HEK293 (cell line): ENCODE results near the gene SYNPO2.

Experiments used
- ATF2 ChIP-seq: fragments of 450-650 bp; formaldehyde crosslinking; IDR thresholded peaks from 2 replicates; pipeline ENCODE4 v1.5.1; 2016; ENCODE audit warnings: missing biosample characterization, missing genetic modification characterization, low read depth
- CTCF ChIP-seq: fragments of 450-650 bp; formaldehyde crosslinking; IDR thresholded peaks from 2 replicates; pipeline ENCODE4 v1.5.1; 2016; ENCODE audit warnings: missing biosample characterization, missing genetic modification characterization
- MEIS1 ChIP-seq: sonication (generic); formaldehyde crosslinking; IDR thresholded peaks from 2 replicates; pipeline ENCODE4 v1.8.1; 2022; ENCODE audit warnings: missing genetic modification reagents, mild to moderate bottlenecking, borderline replicate concordance
- PRDM4 ChIP-seq: fragments of 450-650 bp; formaldehyde crosslinking; IDR thresholded peaks from 2 replicates; pipeline ENCODE4 v1.5.1; 2017; ENCODE audit warnings: missing biosample characterization, missing genetic modification characterization
- TRIM28 ChIP-seq: IDR thresholded peaks from 2 replicates; pipeline ENCODE4 v1.6.1; 2011; ENCODE audit warnings: low read length, control low read depth, borderline replicate concordance
- ZBTB20 ChIP-seq: fragments of 450-650 bp; formaldehyde crosslinking; IDR thresholded peaks from 2 replicates; pipeline ENCODE4 v1.5.1; 2016; ENCODE audit warnings: missing biosample characterization, missing genetic modification characterization
- ZBTB8A ChIP-seq: fragments of 450-650 bp; formaldehyde crosslinking; IDR thresholded peaks from 2 replicates; pipeline ENCODE4 v1.5.1; 2016; ENCODE audit warnings: missing biosample characterization, missing genetic modification characterization
- ZNF157 ChIP-seq: fragments of 450-650 bp; formaldehyde crosslinking; IDR thresholded peaks from 2 replicates; pipeline ENCODE4 v1.5.1; 2016; ENCODE audit warnings: missing biosample characterization, missing genetic modification characterization
- ZNF184 ChIP-seq: fragments of 450-650 bp; IDR thresholded peaks from 2 replicates; pipeline ENCODE4 v1.5.1; 2018; ENCODE audit warnings: missing biosample characterization, mild to moderate bottlenecking, missing genetic modification characterization
- ZNF214 ChIP-seq: fragments of 450-650 bp; formaldehyde crosslinking; IDR thresholded peaks from 2 replicates; pipeline ENCODE4 v1.5.1; 2017; ENCODE audit warnings: missing biosample characterization, mild to moderate bottlenecking, missing genetic modification characterization, borderline replicate concordance
- ZNF707 ChIP-seq: fragments of 450-650 bp; formaldehyde crosslinking; IDR thresholded peaks from 2 replicates; pipeline ENCODE4 v1.5.1; 2016; ENCODE audit warnings: missing biosample characterization, missing genetic modification characterization
- ZSCAN5A ChIP-seq: fragments of 450-650 bp; formaldehyde crosslinking; IDR thresholded peaks from 2 replicates; pipeline ENCODE4 v1.5.1; 2016; ENCODE audit warnings: missing biosample characterization, missing genetic modification characterization

GRCh38 chr4:118939169-118939783 lies 50.6 kb downstream of the SYNPO2 start:
- TF ChIP-seq CTCF (tag by site-specific recombination): no peak
- TF ChIP-seq ZNF184: no peak
- no peak for TF ChIP-seq ZNF157
- TF ChIP-seq MEIS1 (CRISPR knock-in tag): no peak
- TF ChIP-seq ZNF707: no peak
- TF ChIP-seq ZBTB20 (tag by site-specific recombination): no peak
- TF ChIP-seq TRIM28: no peak
- TF ChIP-seq ATF2 (tag by site-specific recombination): no peak
- no peak for TF ChIP-seq ZSCAN5A (tag by site-specific recombination)
- no peak for TF ChIP-seq ZNF214
- TF ChIP-seq PRDM4 (tag by site-specific recombination): no peak
- no peak for TF ChIP-seq ZBTB8A (tag by site-specific recombination)
